ENCODE results near the gene LLGL1.

DNA sequence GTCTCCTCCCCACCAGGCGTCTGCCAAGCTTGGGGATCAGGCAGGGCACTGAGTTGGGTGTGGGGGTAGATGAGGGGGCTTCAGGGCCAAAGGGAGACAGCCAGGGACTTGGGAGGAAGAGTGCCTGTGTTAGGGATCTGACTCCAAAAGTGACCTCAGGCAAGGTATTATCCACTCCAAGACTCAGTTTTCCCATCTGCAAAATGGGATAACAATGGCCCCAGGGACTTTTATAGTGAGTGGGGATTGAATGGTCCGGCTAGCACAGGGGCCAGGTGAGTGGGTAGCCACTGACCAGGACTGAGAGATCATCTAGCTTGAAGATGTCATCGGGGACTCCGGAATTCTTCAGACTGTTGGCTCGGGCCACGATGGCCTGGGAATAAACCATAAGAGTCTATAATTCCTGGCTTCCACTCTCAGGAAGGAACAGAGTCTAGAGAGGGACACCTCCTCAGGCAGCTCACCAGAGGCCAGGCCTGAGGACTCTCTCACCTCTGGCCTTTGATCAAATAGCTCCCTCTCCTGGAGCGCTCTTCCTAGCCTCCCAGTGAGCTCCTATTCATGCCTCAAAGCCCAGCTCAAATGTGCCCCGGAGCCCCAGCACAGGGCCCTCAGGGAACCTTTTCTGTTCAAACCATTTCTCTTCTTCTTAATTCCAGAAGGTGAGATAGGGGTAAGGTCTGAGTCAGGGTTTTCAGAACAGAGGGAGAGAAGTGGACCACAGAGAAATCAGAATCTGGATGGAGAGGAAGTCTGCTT is 29.6 kb downstream of the LLGL1 start:
- TF ChIP-seq POLR2AphosphoS5 (IDR thresholded peaks at IDR 0.05; ENCODE audit: low read depth, low read length) (no peak), TAF1 (IDR thresholded peaks at IDR 0.05; ENCODE audit: borderline replicate concordance, insufficient read depth, low read length) (no peak), SIN3A (IDR thresholded peaks at IDR 0.05; ENCODE audit: borderline replicate concordance, insufficient read depth, low read length) (no peak)

Measured in PFSK-1 (cell line).